ENCODE data around the gene ITPRIPL2.

Gene ITPRIPL2

GRCh38 chr16:19093631-19094541 is 19.9 kb upstream of the ITPRIPL2 start:
- DNase-seq = no peak

DNA sequence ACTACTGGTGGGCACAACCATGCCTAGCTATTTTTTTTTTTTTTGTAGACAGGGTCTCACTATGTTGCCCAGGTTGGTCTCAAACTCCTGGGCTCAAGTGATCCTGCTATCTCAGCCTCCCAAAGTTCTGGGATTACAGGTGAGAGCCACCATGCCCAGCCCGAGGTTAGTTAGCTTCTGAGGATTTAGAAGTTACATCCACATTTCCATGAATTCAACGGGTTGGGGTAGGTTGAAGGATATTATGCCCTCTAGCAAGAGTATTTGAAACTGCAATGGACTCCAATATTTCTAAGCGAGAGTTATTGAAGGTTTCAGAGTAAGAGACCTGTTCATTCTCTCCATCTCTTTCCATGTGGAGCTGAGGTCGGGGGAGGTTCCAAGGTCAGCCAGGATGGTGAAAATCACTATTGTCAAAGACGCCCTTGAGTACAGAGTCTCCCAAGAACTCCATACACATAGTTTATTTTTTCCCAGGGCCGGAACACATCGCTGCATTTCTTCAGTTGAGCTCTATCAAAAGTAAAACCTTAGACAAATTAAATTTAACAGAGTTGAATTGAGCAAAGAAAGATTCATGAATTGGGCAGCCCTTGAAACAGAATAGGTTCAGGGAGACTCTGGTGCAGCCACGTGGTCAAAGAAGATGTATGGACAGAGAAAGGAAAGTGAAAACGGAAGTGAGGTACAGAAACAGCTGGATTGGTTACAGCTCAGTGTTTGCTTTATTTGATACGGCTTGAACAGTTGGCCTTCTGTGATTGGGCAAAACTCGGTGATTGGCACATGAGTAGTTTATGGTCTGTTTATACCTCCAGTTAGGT is 19.0 kb upstream of the ITPRIPL2 start:
- no peak for DNase-seq

GRCh38 chr16:19095654-19096053 is 18.1 kb upstream of the ITPRIPL2 start:
- no peak for DNase-seq

DNA sequence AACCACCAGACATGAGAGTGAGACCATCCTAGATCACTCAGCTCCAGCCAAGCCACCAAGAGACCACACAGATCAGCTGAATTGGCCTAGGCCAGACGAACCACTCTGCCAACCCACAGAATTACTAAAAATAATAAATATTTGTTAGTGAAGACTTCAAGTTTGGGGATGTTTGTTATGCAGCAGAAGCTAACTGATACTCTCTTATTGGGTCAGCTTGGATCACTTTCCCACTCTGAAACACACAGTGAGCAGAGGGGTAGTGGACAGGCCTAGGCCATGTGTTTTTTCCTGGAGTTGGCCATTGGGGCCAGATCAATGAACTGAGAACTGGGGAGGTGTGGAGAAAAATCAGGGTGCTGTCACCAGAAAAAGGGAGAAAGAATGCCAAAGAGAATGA is 15.6 kb upstream of the ITPRIPL2 start:
- DNase-seq = no peak

GRCh38 chr16:19102187-19102872 is 11.4 kb upstream of the ITPRIPL2 start:
- no peak for DNase-seq

DNA sequence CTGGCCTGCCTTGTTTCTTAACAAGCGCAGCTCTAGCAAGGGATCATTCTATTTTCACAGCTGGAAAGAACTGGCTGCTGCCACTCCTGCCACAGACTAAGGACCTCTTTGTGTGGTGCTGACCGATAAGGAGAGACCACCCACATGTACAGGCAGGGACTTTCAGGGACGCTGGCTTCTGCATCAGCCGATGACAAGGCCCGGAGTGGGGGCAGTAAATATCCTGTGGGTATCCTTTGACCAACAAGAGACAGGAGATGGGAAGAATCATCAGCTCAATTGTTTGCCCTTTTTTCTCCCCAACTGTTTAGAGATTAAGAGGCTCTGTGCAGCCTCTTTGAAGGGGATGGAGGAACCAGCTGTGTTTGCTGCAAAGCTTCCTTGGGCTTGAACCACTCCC is 9.2 kb upstream of the ITPRIPL2 start:
- no peak for DNase-seq

GRCh38 chr16:19105131-19105530 is 8.6 kb upstream of the ITPRIPL2 start:
- no peak for DNase-seq

- no peak for DNase-seq
These were observed 7.7 kb upstream of the ITPRIPL2 start for GRCh38 chr16:19105891-19106624.

DNA sequence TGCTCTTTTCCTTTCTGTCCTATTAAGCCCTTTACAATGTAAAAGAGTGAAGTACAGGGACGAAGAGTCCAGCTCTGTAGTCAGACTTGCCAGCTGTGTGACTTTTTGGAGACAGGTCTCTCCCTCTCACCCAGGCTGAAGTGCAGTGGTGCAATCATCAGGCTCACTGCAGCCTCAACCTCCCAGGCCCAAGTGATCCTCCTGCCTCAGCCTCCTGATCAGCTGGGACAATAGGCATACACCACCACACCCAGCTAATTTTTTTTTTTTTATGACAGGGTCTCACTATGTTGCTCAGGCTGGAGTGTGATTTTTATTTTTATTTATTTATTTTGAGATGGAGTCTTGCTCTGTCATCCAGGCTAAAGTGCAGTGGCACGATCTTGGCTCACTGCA is 7.1 kb upstream of the ITPRIPL2 start:
- DNase-seq = no peak

DNA sequence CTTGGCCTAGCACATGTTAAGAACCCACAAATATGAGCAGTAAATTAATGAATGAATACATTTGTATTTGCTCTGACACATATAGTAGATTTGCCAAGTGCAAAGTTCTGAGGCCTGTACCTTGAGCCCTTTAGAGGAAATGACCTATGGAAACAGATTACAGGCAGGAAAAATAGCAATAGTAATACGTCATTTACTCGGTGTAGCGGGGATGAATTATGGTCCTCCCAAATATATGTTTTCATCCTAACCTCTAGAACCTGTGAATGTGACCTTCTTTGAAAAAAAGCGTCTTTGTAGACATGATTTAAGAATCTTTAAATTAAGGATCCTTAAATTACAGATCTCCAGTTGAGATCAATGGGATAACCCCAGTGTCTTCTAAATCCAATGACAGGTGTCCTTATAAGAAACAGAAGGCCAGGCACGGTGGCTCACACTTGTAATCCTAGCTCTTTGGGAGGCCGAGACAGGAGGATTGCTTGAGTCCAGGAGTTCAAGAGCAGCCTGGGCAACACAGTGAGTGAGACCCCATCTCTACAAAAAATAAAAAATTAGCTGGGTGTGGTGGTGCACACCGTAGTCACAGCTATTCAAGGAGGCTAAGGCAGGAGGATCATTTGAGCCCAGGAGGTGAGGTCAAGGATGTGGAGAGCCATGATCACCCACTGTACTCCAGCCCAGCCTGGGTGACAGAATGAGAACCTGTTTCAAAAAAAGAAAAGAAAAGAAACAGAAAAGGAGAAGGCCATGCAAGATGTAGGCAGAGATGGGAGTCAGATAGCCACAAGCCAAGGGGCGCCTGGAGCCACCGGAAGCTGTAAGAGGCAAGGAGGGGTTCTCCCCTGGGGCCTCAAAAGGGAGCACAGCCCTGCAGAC is 5.1 kb upstream of the ITPRIPL2 start:
- no peak for DNase-seq

DNA sequence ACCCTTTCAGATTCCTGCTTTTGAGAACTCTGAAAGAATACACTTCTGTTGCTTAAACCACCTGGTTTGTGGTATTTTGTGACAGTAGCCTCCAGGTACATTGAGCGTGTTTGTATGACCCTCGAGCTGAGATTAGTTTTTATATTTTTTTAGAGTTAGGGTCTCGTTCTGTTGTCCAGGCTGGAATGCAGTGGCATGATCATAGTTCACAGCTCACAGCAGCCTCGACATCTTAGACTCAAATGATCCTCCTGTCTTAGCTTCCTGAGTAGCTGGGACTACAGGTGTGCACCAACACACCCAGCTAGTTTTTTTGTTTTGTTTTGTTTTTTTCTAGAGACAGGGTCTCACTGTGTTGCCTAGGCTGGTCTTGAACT is 4.5 kb upstream of the ITPRIPL2 start:
- no peak for DNase-seq

GRCh38 chr16:19110537-19111360 is 3.0 kb upstream of the ITPRIPL2 start:
- no peak for DNase-seq

GRCh38 chr16:19112099-19112407 is 1.7 kb upstream of the ITPRIPL2 start:
- no peak for DNase-seq

- peak; percentile 13 for DNase-seq
These were observed 789 bp downstream of the ITPRIPL2 start for GRCh38 chr16:19114359-19115147.

- DNase-seq = no peak
These were observed 1.6 kb downstream of the ITPRIPL2 start for GRCh38 chr16:19115148-19116021.

DNA sequence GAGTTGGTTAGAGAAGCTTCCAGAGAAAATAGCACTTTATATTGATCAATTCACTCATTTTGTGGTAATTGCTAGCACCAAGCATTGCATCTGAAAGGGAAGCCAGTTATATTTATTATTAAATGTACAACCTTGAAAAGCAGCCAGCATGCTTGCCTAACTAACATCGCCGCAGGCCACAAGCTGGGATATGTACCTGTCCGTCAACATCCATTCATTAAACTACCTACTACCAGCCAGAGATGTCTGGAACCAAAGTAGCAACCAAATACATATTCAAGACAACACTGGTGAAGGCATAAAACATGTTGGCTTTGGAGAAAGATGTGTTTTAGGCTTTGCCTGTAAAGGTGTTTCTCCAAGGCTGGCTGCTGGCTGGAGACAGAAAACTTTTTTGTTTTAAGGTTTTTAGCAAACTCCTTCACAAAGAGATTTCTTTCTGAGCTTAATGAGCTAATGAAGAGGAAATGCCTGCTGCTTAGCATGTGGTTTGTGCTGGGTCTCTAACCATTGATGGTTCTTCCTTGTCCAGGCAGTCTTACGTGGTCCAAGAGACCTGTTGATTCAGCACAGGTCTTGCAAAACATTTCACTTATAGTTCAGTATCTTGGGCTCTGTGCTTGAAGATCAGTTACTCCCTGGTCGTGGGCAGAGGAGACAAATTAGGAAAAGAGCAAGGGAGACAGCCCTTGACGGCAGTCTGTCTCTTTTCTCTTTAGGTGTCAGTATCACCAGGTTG is 3.1 kb downstream of the ITPRIPL2 start:
- no peak for DNase-seq

GRCh38 chr16:19118938-19119431 is 5.2 kb downstream of the ITPRIPL2 start:
- no peak for DNase-seq

DNA sequence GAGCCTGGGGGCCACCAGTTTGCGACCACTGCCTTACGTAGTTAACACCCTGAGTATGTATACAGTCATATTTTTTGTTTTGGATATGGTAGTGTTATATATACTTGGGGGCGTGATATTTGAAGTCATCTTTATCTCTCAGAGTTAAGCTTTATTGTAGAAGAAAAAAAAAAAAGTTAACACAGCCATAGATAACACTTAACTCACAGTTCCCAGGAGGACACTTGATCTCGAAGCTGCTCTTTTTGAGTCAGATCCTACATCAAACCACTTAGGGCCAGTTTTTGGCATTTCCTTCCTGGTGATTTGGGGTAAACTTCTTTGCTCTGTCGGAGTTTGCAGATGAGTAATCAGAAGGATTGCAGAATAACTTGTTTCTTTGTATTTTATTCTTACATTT is 5.8 kb downstream of the ITPRIPL2 start:
- no peak for DNase-seq

Data from COR-L47 (cell line).